ENCODE measurements around the gene CSAD. TPM values are rescaled to one million over a fixed set of nuclear protein-coding genes. Genes with fewer than 3 reads are reported as not detected.

The CSAD gene
- total and polyA plus RNA-seq, 3 experiments from 2014 or later, result 0.70 to 18.7 (median 15.8) TPM

DNA sequence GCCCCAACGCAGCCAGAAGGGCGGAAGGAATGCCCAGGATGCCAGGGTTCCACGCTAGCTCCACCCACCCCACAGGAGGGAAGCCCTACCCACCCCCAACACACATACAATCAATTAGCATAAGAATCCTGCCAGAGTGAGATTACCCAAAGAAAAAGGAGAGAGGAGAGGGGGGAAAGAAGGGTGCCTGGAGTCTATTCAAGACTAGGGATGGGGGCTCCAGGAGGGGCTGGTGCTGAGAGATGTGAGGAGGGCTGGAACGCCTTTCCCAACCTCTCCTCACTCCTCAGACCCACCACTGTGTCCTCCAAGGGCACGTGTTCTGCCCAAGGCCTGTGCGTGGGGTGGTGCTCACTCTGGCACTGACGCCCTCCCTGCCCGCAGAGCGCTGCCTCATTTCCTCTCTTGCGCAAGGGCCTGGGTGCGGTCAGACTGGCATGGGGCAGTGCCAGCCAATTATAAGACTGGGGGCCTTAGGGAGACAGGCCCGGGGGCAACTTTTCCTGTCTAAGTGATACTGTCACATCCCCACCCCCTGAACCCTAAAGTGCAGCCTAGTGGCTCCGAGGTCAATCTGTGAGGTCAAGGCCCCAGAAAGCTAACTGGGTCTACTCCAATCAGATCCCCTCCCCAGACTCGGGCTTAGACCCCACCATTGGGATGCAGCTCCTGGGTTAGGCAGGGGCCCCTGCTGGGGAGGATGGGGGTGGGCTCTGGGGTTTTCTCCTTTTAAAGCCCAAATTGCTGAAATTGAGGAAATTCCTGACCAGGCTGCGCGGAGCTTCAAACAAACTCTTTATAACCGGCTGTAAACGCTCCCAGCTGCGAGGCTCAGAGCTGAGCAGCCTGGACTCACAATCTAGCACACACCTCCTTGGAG is 36.6 kb upstream of the CSAD start:
- Mint-ChIP-seq H3K4me1 (peaks cover 61 to 79% (median 72%) of the 10 kb centered on the region in 3 donors), H3K27ac (peak overlapping the region; percentile 78 to 98 (median 94)), H3K36me3 (peaks cover 1 to 56% (median 11%) of the 10 kb centered on the region in 3 donors), H3K27me3 (no peaks in the 10 kb centered on the region), H3K4me3 (peak overlapping the region; percentile 88 to 99 (median 93)), H3K9me3 (no peaks in the 10 kb centered on the region)
- peaks cover 25% of the 10 kb centered on the region for H3K36me3 ChIP-seq (ENCODE audit: insufficient read depth, low read length)
- peak in 4 of 5 donors; percentile 29 to 61 (median 56) for DNase-seq
- ChIA-PET POLR2A (interaction anchor here (0.8 to 1.6 kb wide), 3 partner anchors 34 to 78 kb away, joined by 3 to 4 read pairs (median 3); partner anchors contain the start of gene ESPL1), CTCF (interaction anchor here (1.2 to 13.9 kb wide), 10 partner anchors 22 to 151 kb away, joined by 3 to 166 read pairs (median 6); partner anchors contain the start of genes AAAS and ESPL1)
- H3K9me3 ChIP-seq (ENCODE audit: low read length), result no peaks in the 10 kb centered on the region
- H3K27me3 ChIP-seq (ENCODE audit: insufficient read depth, low read length, poor library complexity, severe bottlenecking), result no peaks in the 10 kb centered on the region
- H3K4me1 ChIP-seq (ENCODE audit: insufficient read depth, low read length), result peaks cover 48% of the 10 kb centered on the region
- peak overlapping the region; percentile 59 for H3K4me3 ChIP-seq (ENCODE audit: low read length)
- H3K27ac ChIP-seq (ENCODE audit: low read depth, low read length), result peak overlapping the region; percentile 35

DNA sequence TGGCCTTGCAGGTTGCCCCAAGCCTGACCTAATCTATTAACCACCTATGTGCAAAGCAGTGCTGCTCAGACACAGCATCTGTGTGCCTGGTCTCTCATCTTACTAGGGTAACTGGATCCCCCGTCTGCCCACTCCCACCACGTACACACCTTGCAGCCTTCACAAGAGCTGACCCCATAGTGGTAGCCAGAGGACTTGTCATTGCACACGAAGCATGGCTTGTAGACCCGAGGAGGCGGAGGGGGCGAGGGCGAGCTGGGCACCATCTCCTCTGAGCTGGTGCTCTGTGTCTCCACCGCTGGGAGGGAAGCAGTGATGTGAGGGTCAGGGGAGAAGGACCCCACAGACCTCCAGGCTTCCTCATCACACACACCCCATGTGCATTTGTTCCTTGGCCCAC is 34.8 kb upstream of the CSAD start:
- Mint-ChIP-seq H3K4me3 (peak overlapping the region in 3 of 7 donors; percentile 47 to 95 (median 49)), H3K36me3 (peaks cover 1 to 68% (median 11%) of the 10 kb centered on the region in 3 donors), H3K4me1 (peaks cover 58 to 75% (median 63%) of the 10 kb centered on the region in 3 donors), H3K9me3 (no peaks in the 10 kb centered on the region), H3K27me3 (no peaks in the 10 kb centered on the region), H3K27ac (peak overlapping the region; percentile 35 to 98 (median 94))
- Histone ChIP-seq H3K27ac (ENCODE audit: low read depth, low read length) (no peak overlapping the region), H3K4me3 (ENCODE audit: low read length) (no peak overlapping the region), H3K4me1 (ENCODE audit: insufficient read depth, low read length) (peaks cover 49% of the 10 kb centered on the region), H3K9me3 (ENCODE audit: low read length) (no peaks in the 10 kb centered on the region), H3K27me3 (ENCODE audit: insufficient read depth, low read length, poor library complexity, severe bottlenecking) (no peaks in the 10 kb centered on the region), H3K36me3 (ENCODE audit: insufficient read depth, low read length) (peaks cover 37% of the 10 kb centered on the region)
- CTCF ChIA-PET, result interaction anchor here (0.8 to 13.9 kb wide), 13 partner anchors 8 to 137 kb away, joined by 3 to 192 read pairs (median 18); partner anchors contain the start of genes AAAS, CSAD, ESPL1 and ITGB7
- DNase-seq, result no peak
- POLR2A ChIA-PET, result interaction anchor here (1.6 kb wide), 1 partner anchor 80 kb away, joined by 4 read pairs; no protein-coding TSS in a partner anchor

DNA sequence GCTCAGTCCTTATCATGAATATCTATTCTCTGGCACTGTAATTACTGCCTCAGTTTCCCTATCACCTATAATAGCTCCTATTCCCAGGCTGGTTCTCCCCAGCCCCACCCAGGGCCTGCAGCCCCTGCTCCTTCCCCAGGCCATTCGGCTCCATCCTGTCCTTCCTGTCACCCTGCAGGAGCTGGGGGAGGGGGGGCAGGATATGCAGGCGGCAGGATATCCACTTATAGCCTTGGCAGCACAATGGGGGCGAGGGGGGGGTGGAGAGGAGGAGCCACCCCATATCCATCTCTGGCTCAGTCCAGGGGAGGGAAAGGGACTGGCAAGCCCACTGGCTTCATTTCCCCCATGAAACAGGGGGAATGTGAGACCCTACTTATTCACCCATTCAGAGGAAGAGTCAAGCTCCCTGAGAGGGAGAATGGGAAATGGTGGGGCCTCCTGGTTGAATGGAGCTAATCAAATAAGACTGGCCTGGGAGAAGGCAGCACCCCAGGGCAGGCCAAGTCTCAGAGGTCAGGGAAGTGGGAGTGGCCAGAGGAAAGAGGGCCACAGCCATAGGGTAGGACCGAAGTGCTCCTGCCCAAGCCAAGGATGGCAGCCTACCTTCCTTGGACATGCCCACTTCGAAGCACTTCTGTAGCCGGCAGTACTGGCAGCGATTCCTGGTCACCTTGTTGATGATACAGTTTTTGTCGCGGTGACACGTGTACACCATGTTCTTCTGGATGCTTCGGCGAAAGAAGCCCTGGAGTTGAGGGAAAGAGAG is 34.1 kb upstream of the CSAD start:
- Mint-ChIP-seq H3K9me3 (no peaks in the 10 kb centered on the region), H3K36me3 (peaks cover 1 to 68% (median 11%) of the 10 kb centered on the region in 3 donors), H3K27me3 (no peaks in the 10 kb centered on the region), H3K27ac (peak overlapping the region in 6 of 8 donors; percentile 33 to 98 (median 94)), H3K4me1 (peaks cover 60 to 79% (median 64%) of the 10 kb centered on the region in 3 donors), H3K4me3 (no peak overlapping the region)
- Histone ChIP-seq H3K9me3 (ENCODE audit: low read length) (no peaks in the 10 kb centered on the region), H3K4me1 (ENCODE audit: insufficient read depth, low read length) (peaks cover 52% of the 10 kb centered on the region), H3K4me3 (ENCODE audit: low read length) (no peak overlapping the region), H3K36me3 (ENCODE audit: insufficient read depth, low read length) (peaks cover 37% of the 10 kb centered on the region), H3K27ac (ENCODE audit: low read depth, low read length) (no peak overlapping the region), H3K27me3 (ENCODE audit: insufficient read depth, low read length, poor library complexity, severe bottlenecking) (no peaks in the 10 kb centered on the region)
- DNase-seq, result no peak
- POLR2A ChIA-PET, result interaction anchor here (0.6 to 1.6 kb wide), 4 partner anchors 35 to 52 kb away, joined by 3 to 6 read pairs (median 4); a partner anchor contains a TSS
- CTCF ChIA-PET, result interaction anchor here (1.0 to 13.9 kb wide), 17 partner anchors 8 to 130 kb away, joined by 3 to 192 read pairs (median 18); partner anchors contain the start of genes AAAS, CSAD, ESPL1 and MYG1

DNA sequence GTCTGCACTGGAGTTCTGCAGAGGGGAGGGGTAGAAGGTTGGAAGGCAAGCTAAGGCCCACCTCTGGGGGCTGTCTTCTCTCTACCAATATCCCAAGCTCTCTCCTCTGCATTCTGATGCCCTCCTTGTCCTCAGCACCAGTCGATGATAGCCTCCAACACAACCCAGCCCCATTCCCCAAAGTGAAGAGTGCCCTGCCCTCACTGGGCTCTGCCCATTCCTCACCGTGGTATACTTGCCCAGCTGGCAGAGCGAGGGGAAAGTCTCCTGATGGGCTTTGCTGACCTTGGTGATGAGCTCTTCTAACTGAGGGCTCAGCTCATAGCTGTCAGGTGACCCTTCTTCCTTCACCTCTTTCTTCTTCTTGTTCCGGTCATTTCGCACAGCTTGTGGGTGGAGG is 33.5 kb upstream of the CSAD start:
- H3K4me1 ChIP-seq (ENCODE audit: insufficient read depth, low read length), result peaks cover 58% of the 10 kb centered on the region
- no peak overlapping the region for H3K4me3 ChIP-seq (ENCODE audit: low read length)
- H3K27ac ChIP-seq (ENCODE audit: low read depth, low read length), result no peak overlapping the region
- DNase-seq, result no peak
- H3K4me3 Mint-ChIP-seq, result peak overlapping the region in 1 of 7 donors; percentile 40
- peak overlapping the region in 5 of 8 donors; percentile 57 to 96 (median 90) for H3K27ac Mint-ChIP-seq
- H3K9me3 ChIP-seq (ENCODE audit: low read length), result no peaks in the 10 kb centered on the region
- H3K9me3 Mint-ChIP-seq, result no peaks in the 10 kb centered on the region
- ChIA-PET CTCF (interaction anchor here (0.8 to 13.9 kb wide), 25 partner anchors 9 to 149 kb away, joined by 3 to 192 read pairs (median 12); partner anchors contain the start of genes AAAS, CSAD, ESPL1 and MYG1), POLR2A (interaction anchor here (0.5 to 1.6 kb wide), 5 partner anchors 35 to 212 kb away, joined by 3 to 13 read pairs (median 4); a partner anchor contains a TSS)
- peaks cover 59 to 79% (median 62%) of the 10 kb centered on the region in 3 donors for H3K4me1 Mint-ChIP-seq
- no peaks in the 10 kb centered on the region for H3K27me3 Mint-ChIP-seq
- H3K36me3 Mint-ChIP-seq, result peaks cover 1 to 64% (median 11%) of the 10 kb centered on the region in 3 donors
- peaks cover 37% of the 10 kb centered on the region for H3K36me3 ChIP-seq (ENCODE audit: insufficient read depth, low read length)
- no peaks in the 10 kb centered on the region for H3K27me3 ChIP-seq (ENCODE audit: insufficient read depth, low read length, poor library complexity, severe bottlenecking)

DNA sequence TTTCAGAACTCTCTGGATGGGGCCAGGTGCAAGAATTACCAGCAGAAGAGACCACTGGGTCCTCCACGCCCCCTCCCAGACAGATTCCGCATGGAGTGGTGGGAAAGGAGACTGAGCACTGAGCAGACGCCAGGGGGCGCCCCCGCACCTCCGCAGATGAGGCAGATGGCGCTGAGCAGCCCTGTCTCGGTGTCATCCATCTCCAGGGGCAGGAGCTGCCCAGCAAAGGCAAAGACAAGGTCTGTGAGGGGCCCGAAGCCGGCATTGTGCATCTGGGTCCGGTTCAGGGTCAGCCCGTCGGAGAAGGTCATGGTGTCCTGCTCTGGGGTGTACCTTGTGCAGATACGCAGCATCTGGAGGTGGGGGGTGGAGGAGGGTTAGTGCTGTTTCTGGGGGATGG is 32.6 kb upstream of the CSAD start:
- DNase-seq, result peak; percentile 75 to 87 (median 80)
- Mint-ChIP-seq H3K36me3 (peaks cover 1 to 61% (median 11%) of the 10 kb centered on the region in 3 donors), H3K4me3 (peak overlapping the region in 2 of 7 donors; percentile 12 to 40), H3K27me3 (no peaks in the 10 kb centered on the region), H3K27ac (peak overlapping the region; percentile 22 to 96 (median 90)), H3K9me3 (no peaks in the 10 kb centered on the region), H3K4me1 (peaks cover 62 to 81% (median 64%) of the 10 kb centered on the region in 3 donors)
- Histone ChIP-seq H3K27ac (ENCODE audit: low read depth, low read length) (no peak overlapping the region), H3K4me1 (ENCODE audit: insufficient read depth, low read length) (peaks cover 60% of the 10 kb centered on the region), H3K4me3 (ENCODE audit: low read length) (no peak overlapping the region), H3K9me3 (ENCODE audit: low read length) (no peaks in the 10 kb centered on the region), H3K36me3 (ENCODE audit: insufficient read depth, low read length) (peaks cover 37% of the 10 kb centered on the region), H3K27me3 (ENCODE audit: insufficient read depth, low read length, poor library complexity, severe bottlenecking) (no peaks in the 10 kb centered on the region)
- POLR2A ChIA-PET, result interaction anchor here (1.0 to 1.6 kb wide), 2 partner anchors 54 to 75 kb away, joined by 4 to 6 read pairs; no protein-coding TSS in a partner anchor
- CTCF ChIA-PET, result interaction anchor here (0.6 to 13.9 kb wide), 31 partner anchors 10 to 148 kb away, joined by 3 to 192 read pairs (median 6); partner anchors contain the start of genes AAAS, CSAD, ESPL1 and MYG1

DNA sequence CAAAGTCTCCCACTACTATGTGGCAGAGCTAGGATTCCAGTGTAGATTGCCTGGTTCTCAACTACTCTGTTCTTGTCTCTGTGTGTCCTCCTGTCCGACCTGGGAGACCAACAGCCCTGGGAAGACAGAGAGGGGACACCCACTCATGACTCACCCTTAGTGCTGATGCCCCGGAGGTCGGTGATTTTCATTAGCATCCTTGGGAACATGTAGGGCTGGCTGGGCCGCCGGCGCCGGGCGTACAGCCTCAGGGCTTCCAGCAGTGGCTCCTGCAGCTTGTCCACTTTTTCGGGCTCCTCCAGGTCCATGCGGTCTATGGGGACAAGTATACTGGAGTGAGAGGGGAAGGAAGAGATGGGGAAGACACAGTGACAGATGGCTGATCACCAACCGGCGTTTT is 32.2 kb upstream of the CSAD start:
- H3K9me3 Mint-ChIP-seq, result no peaks in the 10 kb centered on the region
- peaks cover 62 to 81% (median 64%) of the 10 kb centered on the region in 3 donors for H3K4me1 Mint-ChIP-seq
- no peaks in the 10 kb centered on the region for H3K27me3 Mint-ChIP-seq
- ChIA-PET POLR2A (interaction anchor here (0.6 to 1.6 kb wide), 3 partner anchors 35 to 76 kb away, joined by 3 to 6 read pairs (median 4); no protein-coding TSS in a partner anchor), CTCF (interaction anchor here (0.8 to 13.9 kb wide), 21 partner anchors 10 to 147 kb away, joined by 3 to 192 read pairs (median 13); partner anchors contain the start of genes AAAS, CSAD, ESPL1 and PFDN5)
- H3K27ac ChIP-seq (ENCODE audit: low read depth, low read length), result no peak overlapping the region
- no peak for DNase-seq
- H3K4me1 ChIP-seq (ENCODE audit: insufficient read depth, low read length), result peaks cover 60% of the 10 kb centered on the region
- H3K36me3 ChIP-seq (ENCODE audit: insufficient read depth, low read length), result peaks cover 37% of the 10 kb centered on the region
- H3K9me3 ChIP-seq (ENCODE audit: low read length), result no peaks in the 10 kb centered on the region
- H3K36me3 Mint-ChIP-seq, result peaks cover 1 to 61% (median 11%) of the 10 kb centered on the region in 3 donors
- H3K27me3 ChIP-seq (ENCODE audit: insufficient read depth, low read length, poor library complexity, severe bottlenecking), result no peaks in the 10 kb centered on the region
- peak overlapping the region in 7 of 8 donors; percentile 63 to 96 (median 90) for H3K27ac Mint-ChIP-seq
- no peak overlapping the region for H3K4me3 Mint-ChIP-seq
- H3K4me3 ChIP-seq (ENCODE audit: low read length), result no peak overlapping the region

Data from CD8-positive, alpha-beta memory T cell (primary cell).